ENCODE results near the gene COL1A2. TPM values are rescaled to one million over a fixed set of nuclear protein-coding genes. Genes with fewer than 3 reads are reported as not detected.

Gene COL1A2
- total RNA-seq, 1 experiment from 2014 or later = not detected

DNA sequence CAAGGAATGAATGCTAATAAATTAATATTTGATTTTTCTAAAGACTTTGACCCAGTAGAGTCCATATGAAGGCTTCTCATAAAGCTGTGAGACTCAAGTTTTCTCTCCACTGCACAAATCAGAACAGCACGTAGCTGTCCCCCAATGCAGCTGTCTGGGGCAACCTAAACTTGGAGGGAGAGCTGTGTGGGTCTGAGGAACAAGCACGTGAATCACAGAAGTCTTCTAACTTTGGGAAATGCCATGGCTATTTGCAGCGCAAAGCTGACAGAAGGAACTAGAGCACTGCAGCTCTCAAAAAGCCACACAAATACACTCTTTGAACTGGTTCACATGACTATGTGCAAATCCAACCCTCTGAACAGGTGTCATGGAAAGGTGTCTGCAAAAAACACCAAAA is 47.9 kb downstream of the COL1A2 start:
- BruUV-seq (replicated peaks) = no TSS peak
- intact Hi-C loops (cut with micrococcal nuclease; ENCODE audit: unreplicated experiment) = no loop called here

DNA sequence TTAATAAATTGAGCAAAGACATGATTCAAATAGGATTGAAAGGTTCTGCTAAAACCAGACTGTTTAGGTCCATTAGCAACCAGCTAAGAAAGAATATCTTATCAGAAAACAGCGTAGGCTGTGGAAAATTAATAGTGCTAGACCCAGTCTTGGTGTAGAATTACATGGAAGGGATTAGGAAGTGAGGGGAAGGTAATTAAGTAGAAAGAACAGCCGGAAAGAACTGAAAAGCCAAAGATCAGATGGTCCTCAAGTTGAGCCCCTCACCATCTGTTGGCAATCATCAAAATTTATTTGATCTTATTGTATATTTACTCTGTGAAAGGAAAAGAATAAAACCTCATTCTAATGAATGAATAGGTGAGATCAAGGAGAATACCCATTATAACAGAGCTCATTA is 50.1 kb downstream of the COL1A2 start:
- TF ChIP-seq, protein P1, sequence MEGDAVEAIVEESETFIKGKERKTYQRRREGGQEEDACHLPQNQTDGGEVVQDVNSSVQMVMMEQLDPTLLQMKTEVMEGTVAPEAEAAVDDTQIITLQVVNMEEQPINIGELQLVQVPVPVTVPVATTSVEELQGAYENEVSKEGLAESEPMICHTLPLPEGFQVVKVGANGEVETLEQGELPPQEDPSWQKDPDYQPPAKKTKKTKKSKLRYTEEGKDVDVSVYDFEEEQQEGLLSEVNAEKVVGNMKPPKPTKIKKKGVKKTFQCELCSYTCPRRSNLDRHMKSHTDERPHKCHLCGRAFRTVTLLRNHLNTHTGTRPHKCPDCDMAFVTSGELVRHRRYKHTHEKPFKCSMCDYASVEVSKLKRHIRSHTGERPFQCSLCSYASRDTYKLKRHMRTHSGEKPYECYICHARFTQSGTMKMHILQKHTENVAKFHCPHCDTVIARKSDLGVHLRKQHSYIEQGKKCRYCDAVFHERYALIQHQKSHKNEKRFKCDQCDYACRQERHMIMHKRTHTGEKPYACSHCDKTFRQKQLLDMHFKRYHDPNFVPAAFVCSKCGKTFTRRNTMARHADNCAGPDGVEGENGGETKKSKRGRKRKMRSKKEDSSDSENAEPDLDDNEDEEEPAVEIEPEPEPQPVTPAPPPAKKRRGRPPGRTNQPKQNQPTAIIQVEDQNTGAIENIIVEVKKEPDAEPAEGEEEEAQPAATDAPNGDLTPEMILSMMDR (IDR thresholded peaks at IDR 0.05; ENCODE audit: unreplicated experiment) = no peak
- Mint-ChIP-seq H3K36me3 (ENCODE audit: insufficient read depth, unreplicated experiment) (no peaks in the 10 kb centered on the region), H3K4me3 (ENCODE audit: low read depth, unreplicated experiment) (no peak overlapping the region), H3K27me3 (ENCODE audit: unreplicated experiment) (no peaks in the 10 kb centered on the region), H3K4me1 (ENCODE audit: low read depth, unreplicated experiment) (peaks cover 9% of the 10 kb centered on the region), H3K27ac (ENCODE audit: unreplicated experiment) (no peak overlapping the region), H3K9me3 (ENCODE audit: low read depth, unreplicated experiment) (no peaks in the 10 kb centered on the region)
- no peak for DNase-seq
- BruUV-seq (replicated peaks) = no TSS peak
- CTCF ChIA-PET = interaction anchor here (0.7 kb wide), 1 partner anchor 8 kb away, joined by 5 read pairs; no protein-coding TSS in a partner anchor
- intact Hi-C loops (cut with micrococcal nuclease; ENCODE audit: unreplicated experiment) = loop anchor here (5.0 kb wide), 1 partner anchor 757 kb away; no protein-coding TSS in a partner anchor

More for the DNA sequence above, 47.9 kb downstream of the COL1A2 start:
- TF ChIP-seq, protein P1 (IDR thresholded peaks at IDR 0.05; ENCODE audit: unreplicated experiment) = no peak
- Mint-ChIP-seq H3K4me3 (ENCODE audit: low read depth, unreplicated experiment) (no peak overlapping the region), H3K36me3 (ENCODE audit: insufficient read depth, unreplicated experiment) (no peaks in the 10 kb centered on the region), H3K4me1 (ENCODE audit: low read depth, unreplicated experiment) (peaks cover 9% of the 10 kb centered on the region), H3K27ac (ENCODE audit: unreplicated experiment) (no peak overlapping the region), H3K27me3 (ENCODE audit: unreplicated experiment) (no peaks in the 10 kb centered on the region), H3K9me3 (ENCODE audit: low read depth, unreplicated experiment) (no peaks in the 10 kb centered on the region)
- DNase-seq = no peak
- CTCF ChIA-PET = no interaction called here

DNA sequence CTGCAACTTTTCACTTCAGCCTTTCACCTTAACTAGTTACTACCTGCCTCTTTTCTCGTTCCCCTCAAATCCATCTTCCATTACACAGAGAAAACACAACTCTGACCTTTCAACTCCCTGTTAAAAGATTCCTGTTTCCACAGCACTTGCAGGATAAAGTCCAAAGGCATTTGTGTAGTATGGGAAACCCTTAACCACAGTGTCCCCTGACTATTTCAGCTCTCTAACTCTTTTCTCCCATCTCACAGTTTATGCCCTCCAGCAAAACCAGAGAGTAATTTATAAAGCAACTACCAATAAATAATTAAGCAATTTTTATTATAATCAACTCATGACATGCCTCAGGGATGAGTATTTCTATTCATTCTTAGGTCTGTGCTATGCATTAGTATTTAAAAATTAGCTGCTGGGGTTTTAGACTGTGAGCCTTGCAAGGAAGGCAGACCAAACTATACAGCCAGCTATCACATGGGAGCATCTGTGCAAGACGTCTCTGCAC is 51.0 kb downstream of the COL1A2 start:
- no peaks in the 10 kb centered on the region for H3K9me3 Mint-ChIP-seq (ENCODE audit: low read depth, unreplicated experiment)
- no TSS peak for BruUV-seq (replicated peaks)
- CTCF ChIA-PET = interaction anchor here (0.5 kb wide), 1 partner anchor 57 kb away, joined by 6 read pairs; no protein-coding TSS in a partner anchor
- no peak for DNase-seq
- intact Hi-C loops (cut with micrococcal nuclease; ENCODE audit: unreplicated experiment) = loop anchor here (5.0 kb wide), 1 partner anchor 757 kb away; no protein-coding TSS in a partner anchor
- no peak overlapping the region for H3K27ac Mint-ChIP-seq (ENCODE audit: unreplicated experiment)
- no peaks in the 10 kb centered on the region for H3K27me3 Mint-ChIP-seq (ENCODE audit: unreplicated experiment)
- no peak overlapping the region for H3K4me3 Mint-ChIP-seq (ENCODE audit: low read depth, unreplicated experiment)
- TF ChIP-seq, protein P1 (IDR thresholded peaks at IDR 0.05; ENCODE audit: unreplicated experiment) = no peak
- no peaks in the 10 kb centered on the region for H3K36me3 Mint-ChIP-seq (ENCODE audit: insufficient read depth, unreplicated experiment)
- peaks cover 9% of the 10 kb centered on the region for H3K4me1 Mint-ChIP-seq (ENCODE audit: low read depth, unreplicated experiment)

DNA sequence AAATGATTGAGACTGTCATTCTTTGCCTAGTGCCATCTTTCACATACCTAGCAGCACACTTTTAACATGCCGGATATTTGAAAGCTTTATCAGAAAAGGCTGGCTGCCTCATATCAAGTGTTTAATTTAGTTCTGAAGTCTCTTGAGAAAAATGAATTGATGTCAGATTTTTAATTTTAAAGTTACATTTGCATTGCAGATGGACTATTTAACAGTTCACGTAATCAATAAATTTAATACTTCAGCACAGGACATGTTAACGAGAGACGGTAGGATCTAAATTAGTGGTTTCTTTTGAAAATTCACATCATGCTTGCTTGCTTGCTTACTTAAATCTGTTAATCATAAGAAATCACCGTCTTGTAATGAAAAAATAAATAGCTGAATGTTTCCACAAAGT is 51.6 kb downstream of the COL1A2 start:
- Mint-ChIP-seq H3K27me3 (ENCODE audit: unreplicated experiment) (no peaks in the 10 kb centered on the region), H3K36me3 (ENCODE audit: insufficient read depth, unreplicated experiment) (no peaks in the 10 kb centered on the region), H3K4me3 (ENCODE audit: low read depth, unreplicated experiment) (no peak overlapping the region), H3K4me1 (ENCODE audit: low read depth, unreplicated experiment) (peaks cover 9% of the 10 kb centered on the region), H3K9me3 (ENCODE audit: low read depth, unreplicated experiment) (no peaks in the 10 kb centered on the region), H3K27ac (ENCODE audit: unreplicated experiment) (no peak overlapping the region)
- CTCF ChIA-PET = interaction anchor here (1.1 kb wide), 1 partner anchor 801 kb away, joined by 3 read pairs; no protein-coding TSS in a partner anchor
- no peak for DNase-seq
- BruUV-seq (replicated peaks) = no TSS peak
- intact Hi-C loops (cut with micrococcal nuclease; ENCODE audit: unreplicated experiment) = loop anchor here (5.0 kb wide), 1 partner anchor 756 kb away; no protein-coding TSS in a partner anchor
- TF ChIP-seq, protein P1 (IDR thresholded peaks at IDR 0.05; ENCODE audit: unreplicated experiment) = no peak
